GM12878 (cell line): ENCODE measurements around the gene FGFR2. TPM values are rescaled to one million over a fixed set of nuclear protein-coding genes. Genes with fewer than 3 reads are reported as not detected.

Experiments used
- ATAC-seq: fragments of 200-7000 bp; cut with Tn5 transposase; 3 replicates; pipeline ENCODE4 v1.9.1; 2020; ENCODE audit warnings: mild to moderate bottlenecking, moderate library complexity
- BruUV-seq: library from RNA; stranded (reverse); fragments of 400-500 nt; replicated peaks from 2 replicates; lab custom pipeline; 2021; lab: Mats Ljungman, UMichigan
- CTCF ChIA-PET: fragments of 300-600 bp; sonication (Branson Sonifier 250); formaldehyde crosslinking; extraction: SDS; loops from one replicate; lab custom pipeline; 2021; ENCODE audit warnings: inconsistent platforms; lab: Yijun Ruan, JAX
- POLR2A ChIA-PET: fragments of 350-600 bp; formaldehyde crosslinking; extraction: SDS; loops from one replicate; lab custom pipeline; 2021; ENCODE audit warnings: inconsistent platforms; lab: Charles Lee
- RAD21 ChIA-PET: fragments of 300-600 bp; sonication (Branson Sonifier 250); formaldehyde crosslinking; loops from one replicate; lab custom pipeline; 2023; ENCODE audit warnings: antibody characterized with exemption; ENCODE audit not compliant: unreplicated experiment; lab: Charles Lee
- SMC1A ChIA-PET: fragments of 300-600 bp; sonication (Branson Sonifier 250); formaldehyde crosslinking; loops from one replicate; lab custom pipeline; 2023; ENCODE audit not compliant: unreplicated experiment, uncharacterized antibody; lab: Charles Lee
- DNase-seq: peaks from one replicate; pipeline ENCODE4 v3.0.0-alpha.2; 2011; ENCODE audit warnings: low read depth, low spot score
- FAIRE-seq: peaks from 3 replicates; lab custom pipeline; 2011; peaks lifted over from hg19 to GRCh38; lab: Jason Lieb, UNC
- H2AFZ ChIP-seq: 2 replicates; pipeline ENCODE4 v1.6.0; 2011; ENCODE audit warnings: low read depth, low read length, control low read depth; ENCODE audit not compliant: control insufficient read depth
- H3K27ac ChIP-seq: 2 replicates; pipeline ENCODE4 v1.5.1; 2011; ENCODE audit warnings: control low read depth; ENCODE audit not compliant: control insufficient read depth, insufficient read depth
- H3K27me3 ChIP-seq, 2 experiments: replicated peaks in 1 of 2; 2 replicates each; pipeline versions ENCODE4 v1.6.0 to v1.6.1; 2011; ENCODE audit warnings: low read length in 1 of 2; ENCODE audit not compliant: control insufficient read depth in 2 of 2, insufficient read depth in 2 of 2
- H3K36me3 ChIP-seq, 2 experiments: 2 replicates each; pipeline ENCODE4 v1.5.1; 2011; ENCODE audit warnings: low read length in 1 of 2; ENCODE audit not compliant: control insufficient read depth in 2 of 2, insufficient read depth in 2 of 2
- H3K4me1 ChIP-seq: 2 replicates; pipeline ENCODE4 v1.6.1; 2011; ENCODE audit warnings: mild to moderate bottlenecking, low read length, moderate library complexity, mixed read lengths; ENCODE audit not compliant: control insufficient read depth, insufficient read depth
- H3K4me2 ChIP-seq: 2 replicates; pipeline ENCODE4 v1.6.0; 2011; ENCODE audit warnings: control low read depth; ENCODE audit not compliant: control insufficient read depth, insufficient read depth
- H3K4me3 ChIP-seq: fragments of 200-600 bp; sonication (generic); 2 replicates; pipeline ENCODE4 v1.5.1; 2016
- H3K79me2 ChIP-seq: 2 replicates; pipeline ENCODE4 v1.6.0; 2011; ENCODE audit warnings: low read length; ENCODE audit not compliant: control insufficient read depth, insufficient read depth
- H3K9ac ChIP-seq: 2 replicates; pipeline ENCODE4 v1.8.0; 2011; ENCODE audit warnings: low read length, control low read depth, mixed read lengths; ENCODE audit not compliant: control insufficient read depth, insufficient read depth
- H3K9me3 ChIP-seq: replicated peaks from 3 replicates; pipeline ENCODE4 v1.5.1; 2011; ENCODE audit warnings: mild to moderate bottlenecking, low read length; ENCODE audit not compliant: control insufficient read depth, insufficient read depth
- H4K20me1 ChIP-seq: 2 replicates; pipeline ENCODE4 v1.6.0; 2011; ENCODE audit not compliant: control insufficient read depth, insufficient read depth
- CEBPB ChIP-seq, 2 experiments: fragments of 150-350 bp in 1 of 2; IDR thresholded peaks; 2 replicates each; pipeline ENCODE4 v1.6.1; 2012 to 2014; ENCODE audit warnings: low read depth in 2 of 2, low read length in 2 of 2, borderline replicate concordance in 1 of 2, inconsistent platforms in 1 of 2
- MYB ChIP-seq: fragments of 150-350 bp; IDR thresholded peaks from 2 replicates; pipeline ENCODE4 v1.6.1; 2014; ENCODE audit warnings: mild to moderate bottlenecking, low read depth, low read length, borderline replicate concordance
- NFYB ChIP-seq: IDR thresholded peaks from 2 replicates; pipeline ENCODE4 v1.6.1; 2011; ENCODE audit warnings: low read depth, mild to moderate bottlenecking, low read length, improper control_type of control experiment, moderate library complexity; ENCODE audit not compliant: insufficient read depth
- POU2F2 ChIP-seq: IDR thresholded peaks from 3 replicates; pipeline ENCODE4 v1.6.1; 2011; ENCODE audit warnings: low read depth, mild to moderate bottlenecking, low read length, borderline replicate concordance
- RAD21 ChIP-seq: IDR thresholded peaks from 2 replicates; pipeline ENCODE4 v1.6.1; 2011; ENCODE audit warnings: mild to moderate bottlenecking, low read depth, low read length, moderate library complexity; ENCODE audit not compliant: insufficient read depth
- SPI1 ChIP-seq: IDR thresholded peaks from 2 replicates; pipeline ENCODE4 v1.6.1; 2011; ENCODE audit warnings: low read depth, mild to moderate bottlenecking, low read length, moderate library complexity, borderline replicate concordance; ENCODE audit not compliant: insufficient read depth
- ZNF207 ChIP-seq: fragments of 450-650 bp; IDR thresholded peaks from 2 replicates; pipeline ENCODE4 v1.6.1; 2014; ENCODE audit warnings: antibody characterized with exemption, mild to moderate bottlenecking, borderline replicate concordance
- ZNF622 ChIP-seq: fragments of 450-650 bp; IDR thresholded peaks from 2 replicates; pipeline ENCODE4 v1.6.1; 2017; ENCODE audit warnings: mild to moderate bottlenecking, inconsistent platforms
- WGBS: methylation state at CpG from one replicate; pipeline ENCODE4 v1.1.6; 2016; ENCODE audit warnings: low lambda C conversion rate; ENCODE audit not compliant: insufficient replicate concordance, insufficient coverage; ENCODE audit errors: missing lambda C conversion rate; 5-methylcytosine and 5-hydroxymethylcytosine counted together
- in situ Hi-C: fragments of 300-500 bp; cut with MboI; formaldehyde crosslinking; loops from 9 replicates; pipeline ENCODE4 v1.14.3; 2018; ENCODE audit warnings: mixed read lengths
- intact Hi-C: fragments of 100-400 bp; cut with micrococcal nuclease; formaldehyde crosslinking; loops from one replicate; pipeline ENCODE4 v1.14.2; 2022; ENCODE audit not compliant: unreplicated experiment
- polyA plus RNA-seq, 11 experiments: library from polyadenylated mRNA; depleted of rRNA in 4 of 11; unstranded in 6 of 11; stranded (reverse) in 5 of 11; fragments of >200 nt; fragmentation: Nextera tagmentation in 4 of 11; fragmentation: Illumina TruSeq in 1 of 11; extraction: Ambion mirVana in 4 of 11; extraction: Trizol in 1 of 11; gene quantifications; 1 replicate in 1 of 11; 2 replicates in 10 of 11; pipeline versions ENCODE4 v1.2.1 to v1.2.3, GENCODE V29; 2011 to 2016; ENCODE audit warnings: inconsistent platforms in 2 of 11, missing spikeins in 2 of 11, low read depth in 1 of 11
- total RNA-seq, 4 experiments: library from RNA; depleted of rRNA in 3 of 4; stranded (reverse); fragments of >200 nt in 3 of 4; fragmentation: Illumina TruSeq in 1 of 4; extraction: Trizol in 1 of 4; gene quantifications; 2 replicates each; pipeline versions ENCODE4 v1.2.1 to v1.2.3, GENCODE V29; 2013 to 2021
- TF ChIP-seq, protein P1 (sequence below): fragments of 150-350 bp; IDR thresholded peaks from 2 replicates; pipeline ENCODE4 v1.6.1; 2016; ENCODE audit warnings: low read depth, low read length
- TF ChIP-seq, protein P2 (sequence below): fragments of 450-650 bp; IDR thresholded peaks from 2 replicates; pipeline ENCODE4 v1.6.1; 2016; ENCODE audit warnings: mild to moderate bottlenecking, moderate library complexity, borderline replicate concordance

The FGFR2 gene
- total and polyA plus RNA-seq, 10 of the 15 experiments (the other 5 are each of a cell fraction or from before 2014, with no cell fraction given) = 0.04 to 0.15 TPM; not detected in 8

DNA sequence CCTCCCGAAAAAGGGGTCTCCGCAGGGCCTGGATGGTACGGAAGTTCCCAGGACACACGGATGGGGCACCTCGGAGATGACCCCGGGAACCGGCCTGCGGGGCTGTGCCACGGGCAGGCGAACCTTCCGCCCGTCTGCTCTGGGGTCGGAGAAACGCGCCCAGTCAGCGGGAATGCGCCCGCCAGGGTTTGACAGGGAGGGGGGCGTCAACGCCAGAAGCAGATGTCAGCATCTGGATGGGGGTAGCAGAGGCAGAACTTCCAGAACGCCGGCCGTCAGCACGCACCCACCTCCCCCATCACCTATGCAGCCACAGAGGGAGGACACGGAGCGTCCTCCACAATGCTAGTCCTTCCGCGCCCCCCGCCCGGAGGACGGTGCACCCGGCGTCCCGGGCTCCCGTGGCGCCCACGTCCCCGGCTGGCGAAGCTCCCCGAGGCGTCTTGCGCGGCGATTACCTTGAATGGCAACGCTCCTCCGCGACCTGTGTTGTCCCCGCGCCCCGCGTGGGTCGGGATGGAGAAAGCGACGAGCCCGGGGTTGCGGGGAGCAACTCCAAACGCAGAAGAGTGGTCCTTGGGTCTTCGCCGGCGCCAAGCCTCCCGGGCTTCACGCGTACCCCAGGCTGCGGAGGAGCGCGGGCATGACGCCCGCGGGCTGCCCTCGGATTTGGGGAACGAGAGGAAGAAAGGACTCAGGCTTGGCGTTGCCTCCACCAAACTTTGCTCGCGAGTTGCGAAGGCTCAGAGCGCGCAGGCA lies 561 bp downstream of the FGFR2 start (continued):
- TF ChIP-seq MYB (no peak), ZNF622 (no peak)
- TF ChIP-seq, protein P1, sequence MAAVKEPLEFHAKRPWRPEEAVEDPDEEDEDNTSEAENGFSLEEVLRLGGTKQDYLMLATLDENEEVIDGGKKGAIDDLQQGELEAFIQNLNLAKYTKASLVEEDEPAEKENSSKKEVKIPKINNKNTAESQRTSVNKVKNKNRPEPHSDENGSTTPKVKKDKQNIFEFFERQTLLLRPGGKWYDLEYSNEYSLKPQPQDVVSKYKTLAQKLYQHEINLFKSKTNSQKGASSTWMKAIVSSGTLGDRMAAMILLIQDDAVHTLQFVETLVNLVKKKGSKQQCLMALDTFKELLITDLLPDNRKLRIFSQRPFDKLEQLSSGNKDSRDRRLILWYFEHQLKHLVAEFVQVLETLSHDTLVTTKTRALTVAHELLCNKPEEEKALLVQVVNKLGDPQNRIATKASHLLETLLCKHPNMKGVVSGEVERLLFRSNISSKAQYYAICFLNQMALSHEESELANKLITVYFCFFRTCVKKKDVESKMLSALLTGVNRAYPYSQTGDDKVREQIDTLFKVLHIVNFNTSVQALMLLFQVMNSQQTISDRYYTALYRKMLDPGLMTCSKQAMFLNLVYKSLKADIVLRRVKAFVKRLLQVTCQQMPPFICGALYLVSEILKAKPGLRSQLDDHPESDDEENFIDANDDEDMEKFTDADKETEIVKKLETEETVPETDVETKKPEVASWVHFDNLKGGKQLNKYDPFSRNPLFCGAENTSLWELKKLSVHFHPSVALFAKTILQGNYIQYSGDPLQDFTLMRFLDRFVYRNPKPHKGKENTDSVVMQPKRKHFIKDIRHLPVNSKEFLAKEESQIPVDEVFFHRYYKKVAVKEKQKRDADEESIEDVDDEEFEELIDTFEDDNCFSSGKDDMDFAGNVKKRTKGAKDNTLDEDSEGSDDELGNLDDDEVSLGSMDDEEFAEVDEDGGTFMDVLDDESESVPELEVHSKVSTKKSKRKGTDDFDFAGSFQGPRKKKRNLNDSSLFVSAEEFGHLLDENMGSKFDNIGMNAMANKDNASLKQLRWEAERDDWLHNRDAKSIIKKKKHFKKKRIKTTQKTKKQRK = no peak

DNA sequence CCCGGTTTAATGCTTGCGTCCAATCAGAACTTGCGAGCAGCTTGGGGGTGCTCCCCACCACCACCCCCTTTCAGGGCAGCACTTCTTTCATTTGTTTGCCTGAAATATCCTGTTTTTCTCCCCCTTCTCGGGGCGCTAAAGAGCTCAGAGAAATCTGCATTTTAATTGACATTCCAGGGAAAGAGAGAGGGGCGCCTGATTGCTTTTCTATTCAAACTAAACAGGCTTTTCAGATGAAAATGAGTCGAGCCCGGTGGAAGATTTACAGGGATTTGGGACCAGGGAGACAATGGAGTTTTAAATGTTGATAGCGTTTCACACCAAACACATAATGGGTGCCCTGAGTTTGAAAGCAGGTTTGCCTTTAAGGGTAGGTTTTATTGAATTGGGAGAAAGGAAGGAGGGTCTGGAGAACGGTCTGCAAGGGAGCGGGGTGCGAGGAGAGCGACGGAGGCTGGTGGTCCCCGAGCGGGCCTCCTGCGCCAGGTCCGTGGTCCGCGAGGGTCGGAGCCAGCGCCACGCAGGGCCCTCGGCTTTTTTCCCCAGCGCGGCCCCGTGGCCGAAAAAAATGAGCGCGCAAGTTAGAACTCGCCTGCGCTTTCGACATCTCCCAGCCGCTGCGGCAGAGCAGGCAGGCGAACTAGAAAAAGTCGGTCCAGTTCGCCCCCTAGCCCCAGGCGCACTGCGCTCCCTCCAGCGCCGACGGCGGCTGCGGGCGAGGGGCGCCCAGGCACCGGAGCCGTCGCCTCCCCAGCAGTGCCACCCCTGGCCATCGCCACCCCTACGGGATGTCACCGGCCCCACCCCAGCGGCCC lies 1.3 kb downstream of the FGFR2 start:
- Histone ChIP-seq H3K27ac (no peak overlapping the region), H3K36me3 (no peaks in the 10 kb centered on the region), H3K4me2 (no peak overlapping the region), H3K27me3 (peaks cover 9 to 14% of the 10 kb centered on the region in 2 experiments), H3K4me1 (no peaks in the 10 kb centered on the region), H3K79me2 (no peaks in the 10 kb centered on the region), H3K4me3 (no peak overlapping the region), H4K20me1 (no peaks in the 10 kb centered on the region), H2AFZ (no peak overlapping the region), H3K9ac (no peak overlapping the region), H3K9me3 (no peaks in the 10 kb centered on the region)
- BruUV-seq = no TSS peak
- no peak for ATAC-seq
- no peak for DNase-seq
- SMC1A ChIA-PET = no interaction called here
- RAD21 ChIA-PET = no interaction called here
- WGBS = 38% methylated on average over 34 of the region's 54 CpGs
- in situ Hi-C loops = no loop called here
- no peak for FAIRE-seq
- CTCF ChIA-PET = no interaction called here
- POLR2A ChIA-PET = no interaction called here
- intact Hi-C loops = no loop called here
- TF ChIP-seq SPI1 (no peak), POU2F2 (no peak), NFYB (no peak), CEBPB (IDR thresholded peaks at IDR 0.05; ENCODE audit: borderline replicate concordance in 1 of 2, low read depth in 2 of 2, low read length in 2 of 2) (no peak), ZNF207 (no peak), RAD21 (no peak)
- TF ChIP-seq, protein P2, sequence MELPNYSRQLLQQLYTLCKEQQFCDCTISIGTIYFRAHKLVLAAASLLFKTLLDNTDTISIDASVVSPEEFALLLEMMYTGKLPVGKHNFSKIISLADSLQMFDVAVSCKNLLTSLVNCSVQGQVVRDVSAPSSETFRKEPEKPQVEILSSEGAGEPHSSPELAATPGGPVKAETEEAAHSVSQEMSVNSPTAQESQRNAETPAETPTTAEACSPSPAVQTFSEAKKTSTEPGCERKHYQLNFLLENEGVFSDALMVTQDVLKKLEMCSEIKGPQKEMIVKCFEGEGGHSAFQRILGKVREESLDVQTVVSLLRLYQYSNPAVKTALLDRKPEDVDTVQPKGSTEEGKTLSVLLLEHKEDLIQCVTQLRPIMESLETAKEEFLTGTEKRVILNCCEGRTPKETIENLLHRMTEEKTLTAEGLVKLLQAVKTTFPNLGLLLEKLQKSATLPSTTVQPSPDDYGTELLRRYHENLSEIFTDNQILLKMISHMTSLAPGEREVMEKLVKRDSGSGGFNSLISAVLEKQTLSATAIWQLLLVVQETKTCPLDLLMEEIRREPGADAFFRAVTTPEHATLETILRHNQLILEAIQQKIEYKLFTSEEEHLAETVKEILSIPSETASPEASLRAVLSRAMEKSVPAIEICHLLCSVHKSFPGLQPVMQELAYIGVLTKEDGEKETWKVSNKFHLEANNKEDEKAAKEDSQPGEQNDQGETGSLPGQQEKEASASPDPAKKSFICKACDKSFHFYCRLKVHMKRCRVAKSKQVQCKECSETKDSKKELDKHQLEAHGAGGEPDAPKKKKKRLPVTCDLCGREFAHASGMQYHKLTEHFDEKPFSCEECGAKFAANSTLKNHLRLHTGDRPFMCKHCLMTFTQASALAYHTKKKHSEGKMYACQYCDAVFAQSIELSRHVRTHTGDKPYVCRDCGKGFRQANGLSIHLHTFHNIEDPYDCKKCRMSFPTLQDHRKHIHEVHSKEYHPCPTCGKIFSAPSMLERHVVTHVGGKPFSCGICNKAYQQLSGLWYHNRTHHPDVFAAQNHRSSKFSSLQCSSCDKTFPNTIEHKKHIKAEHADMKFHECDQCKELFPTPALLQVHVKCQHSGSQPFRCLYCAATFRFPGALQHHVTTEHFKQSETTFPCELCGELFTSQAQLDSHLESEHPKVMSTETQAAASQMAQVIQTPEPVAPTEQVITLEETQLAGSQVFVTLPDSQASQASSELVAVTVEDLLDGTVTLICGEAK = no peak
